ENCODE results near the gene MAS1. TPM values are rescaled to one million over a fixed set of nuclear protein-coding genes. Genes with fewer than 3 reads are reported as not detected.
A peak's percentile ranks its signal among the peaks of the same experiment; 100 is the strongest.

The MAS1 gene
- total RNA-seq (2016; rRNA removed; fragmentation: Illumina TruSeq; extraction: Trizol) (not detected in 2 replicates), polyA plus RNA-seq (2011; rRNA removed) (not detected in 2 replicates), polyA minus RNA-seq (2011; rRNA and poly(A)+ RNA removed; ENCODE audit: low replicate concordance) (not detected in 2 replicates), Bru-seq, nascent RNA (not detected), BruChase-seq, experiment 1, labeled RNA remaining after a 6-hour chase (percentile 4 among the genes with signal in this experiment), BruChase-seq, experiment 2, labeled RNA remaining after a 2-hour chase (not detected)
- total RNA-seq (2016; cell fraction: cytosol; rRNA removed; fragmentation: Illumina TruSeq; extraction: Trizol; ENCODE audit: low read depth), result not detected in 2 replicates
- total RNA-seq (2016; cell fraction: insoluble cytoplasmic fraction; rRNA removed; fragmentation: Illumina TruSeq; extraction: Trizol), result not detected in 2 replicates
- total RNA-seq (2016; cell fraction: membrane; rRNA removed; fragmentation: Illumina TruSeq; extraction: Trizol), result not detected in 2 replicates
- total RNA-seq (2016; cell fraction: nucleus; rRNA removed; fragmentation: Illumina TruSeq; extraction: Trizol), result not detected in 2 replicates
- not detected in 2 replicates for polyA plus RNA-seq (2011; cell fraction: cytosol; rRNA removed)
- not detected in 2 replicates for polyA plus RNA-seq (2011; cell fraction: nucleus; rRNA removed)
- polyA plus RNA-seq (2012), result not detected in 2 replicates
- polyA plus RNA-seq (2016; cell fraction: cytosol; fragmentation: Illumina TruSeq; extraction: Trizol; ENCODE audit: low read depth), result not detected in 2 replicates
- not detected in 2 replicates for polyA plus RNA-seq (2016; cell fraction: insoluble cytoplasmic fraction; fragmentation: Illumina TruSeq; extraction: Trizol; ENCODE audit: low read depth)
- polyA plus RNA-seq (2016; cell fraction: membrane; fragmentation: Illumina TruSeq; extraction: Trizol; ENCODE audit: low read depth), result not detected in 2 replicates
- not detected in 2 replicates for polyA plus RNA-seq (2016; cell fraction: nucleus; fragmentation: Illumina TruSeq; extraction: Trizol; ENCODE audit: insufficient read depth, low read depth)
- not detected in 2 replicates for polyA minus RNA-seq (2011; cell fraction: cytosol; rRNA and poly(A)+ RNA removed)
- polyA minus RNA-seq (2011; cell fraction: nucleus; rRNA and poly(A)+ RNA removed), result not detected in 2 replicates
- long read RNA-seq, experiment 1, result 0 reads
- long read RNA-seq, experiment 2, result 0 reads

DNA sequence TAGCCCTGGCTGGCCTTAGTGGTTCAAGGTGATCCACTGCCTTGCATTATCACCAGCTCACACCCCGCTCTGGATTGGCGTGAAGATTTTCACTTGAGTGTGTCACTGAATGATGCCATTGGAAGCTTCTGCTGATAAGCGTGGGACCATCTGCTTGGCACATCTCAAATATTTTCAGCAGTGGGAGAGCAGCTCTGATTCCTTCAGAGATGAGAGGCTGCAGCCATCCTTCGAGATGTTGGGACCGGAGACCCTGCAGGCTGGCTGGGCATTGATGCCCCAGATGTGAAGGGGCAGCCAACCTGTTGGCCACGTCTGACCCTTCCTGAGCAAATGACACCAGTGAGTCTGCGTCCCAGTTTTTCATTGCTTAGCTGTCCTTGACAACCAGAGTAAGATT is at the start of gene MAS1:
Gene MAS1, plus strand, starts transcription at position 197 of the 400 bp plus-strand sequence. CDS start 15,968 bp downstream, outside the sequence.
- TF ChIP-seq ZNF841 (CRISPR knock-in tag; IDR thresholded peaks at IDR 0.05; ENCODE audit: borderline replicate concordance) (no peak), TMF1 (CRISPR knock-in tag; IDR thresholded peaks at IDR 0.05; ENCODE audit: low read depth) (no peak), AHR (CRISPR knock-in tag; IDR thresholded peaks at IDR 0.05) (no peak), ETV5 (CRISPR knock-in tag; IDR thresholded peaks at IDR 0.05; ENCODE audit: borderline replicate concordance) (no peak), SALL2 (CRISPR knock-in tag; IDR thresholded peaks at IDR 0.05) (no peak), NCOA5 (CRISPR knock-in tag; IDR thresholded peaks at IDR 0.05) (no peak), SMAD1 (CRISPR knock-in tag; IDR thresholded peaks at IDR 0.05; ENCODE audit: borderline replicate concordance, low read depth) (no peak), ZFP90 (CRISPR knock-in tag; IDR thresholded peaks at IDR 0.05; ENCODE audit: borderline replicate concordance) (no peak), PCBP1 (IDR thresholded peaks at IDR 0.05; ENCODE audit: borderline replicate concordance, low read depth, low read length) (no peak), ZNF556 (CRISPR knock-in tag; IDR thresholded peaks at IDR 0.05; ENCODE audit: borderline replicate concordance) (no peak), RFXAP (CRISPR knock-in tag; IDR thresholded peaks at IDR 0.05; ENCODE audit: borderline replicate concordance) (no peak), NRL (CRISPR knock-in tag; IDR thresholded peaks at IDR 0.05; ENCODE audit: borderline replicate concordance) (no peak)
- TF ChIP-seq, protein P1, sequence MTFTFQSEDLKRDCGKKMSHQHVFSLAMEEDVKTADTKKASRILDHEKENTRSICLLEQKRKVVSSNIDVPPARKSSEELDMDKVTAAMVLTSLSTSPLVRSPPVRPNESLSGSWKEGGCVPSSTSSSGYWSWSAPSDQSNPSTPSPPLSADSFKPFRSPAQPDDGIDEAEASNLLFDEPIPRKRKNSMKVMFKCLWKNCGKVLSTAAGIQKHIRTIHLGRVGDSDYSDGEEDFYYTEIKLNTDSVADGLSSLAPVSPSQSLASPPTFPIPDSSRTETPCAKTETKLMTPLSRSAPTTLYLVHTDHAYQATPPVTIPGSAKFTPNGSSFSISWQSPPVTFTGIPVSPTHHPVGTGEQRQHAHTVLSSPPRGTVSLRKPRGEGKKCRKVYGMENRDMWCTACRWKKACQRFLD (CRISPR knock-in tag; IDR thresholded peaks at IDR 0.05; ENCODE audit: borderline replicate concordance), result no peak
- no peak within 1 kb of the TSS for H3K9ac ChIP-seq (ENCODE audit: insufficient read depth, low read depth, low read length)
- in situ Hi-C loops (cut with HindIII; ENCODE audit: extremely low pct_ligation_motif_present, low pct_unique_long_range_greater_than_20kb) (no loop called here), intact Hi-C loops (cut with micrococcal nuclease; ENCODE audit: unreplicated experiment) (no loop called here)
- ATAC-seq (no peak), DNase-seq (ENCODE audit: low spot score) (no peak), FAIRE-seq (no peak)
- H4K20me1 ChIP-seq (ENCODE audit: insufficient read depth, low read length), result no peaks in the 10 kb centered on the region
- ChIA-PET POLR2A (no interaction called here), CTCF (ENCODE audit: low intra/inter-chr PET ratio, low total read pairs) (no interaction called here)
- no peaks in the 10 kb centered on the region for H3K79me2 ChIP-seq (ENCODE audit: insufficient read depth, low read length)
- WGBS (ENCODE audit: low lambda C conversion rate), result 39% methylated on average over 5 of the region's 7 CpGs
- H3K4me3 ChIP-seq (replicated peaks in 1 of 3; ENCODE audit: insufficient read depth in 1 of 3, low read depth in 2 of 3, low read length in 3 of 3), result no peak within 1 kb of the TSS
- no peak within 1 kb of the TSS for H2AFZ ChIP-seq (ENCODE audit: low read length)
- BruUV-seq (replicated peaks), result no TSS peak
- H3K4me1 ChIP-seq (ENCODE audit: insufficient read depth, low read length), result no peaks in the 10 kb centered on the region
- no peaks in the 10 kb centered on the region for H3K9me3 ChIP-seq (ENCODE audit: low read length)
- peaks cover 16 to 77% of the 10 kb centered on the region in 2 experiments for H3K27me3 ChIP-seq (ENCODE audit: control insufficient read depth in 1 of 2, insufficient read depth in 2 of 2, low read length in 2 of 2)
- no peak within 1 kb of the TSS for H3K27ac ChIP-seq (ENCODE audit: extremely low read length, insufficient read depth, low read length)
- H3K36me3 ChIP-seq (replicated peaks in 1 of 2; ENCODE audit: control insufficient read depth in 1 of 2, insufficient read depth in 2 of 2, low read length in 2 of 2), result no peaks in the 10 kb centered on the region
- no peak within 1 kb of the TSS for H3K4me2 ChIP-seq (ENCODE audit: low read depth, low read length)

Data from HepG2 (cell line).